Endothelial cell of umbilical vein (primary cell): ENCODE measurements around the gene DCK.
"Not testable (repeated sequence)": the region's sequence is repeated elsewhere in the genome, so short reads cannot be mapped to it uniquely, and the experiment has no call there.

Experiments used
- MYC ChIP-seq: IDR thresholded peaks from one replicate; pipeline ENCODE4 v1.6.1; 2011; ENCODE audit warnings: mild to moderate bottlenecking, low read depth, low read length
- POLR2A ChIP-seq: IDR thresholded peaks from 2 replicates; pipeline ENCODE4 v1.6.1; 2012; ENCODE audit warnings: low read depth, mild to moderate bottlenecking, control low read depth, low read length
- POLR2AphosphoS5 ChIP-seq: IDR thresholded peaks from 2 replicates; pipeline ENCODE4 v1.6.1; 2012; ENCODE audit warnings: low read depth, mild to moderate bottlenecking, control low read depth, low read length, moderate library complexity; ENCODE audit not compliant: insufficient read depth
- TF ChIP-seq, protein P1 (sequence below), 2 donors: IDR thresholded peaks; 1 replicate in 1 of 2; 2 replicates in 1 of 2; pipeline ENCODE4 v1.5.1; 2011; ENCODE audit warnings: low read length in 2 of 2, mild to moderate bottlenecking in 2 of 2, moderate library complexity in 2 of 2, control low read depth in 1 of 2, inconsistent platforms in 1 of 2, low read depth in 1 of 2; ENCODE audit not compliant: insufficient read depth in 1 of 2; ENCODE audit errors: extremely low read depth in 1 of 2
- TF ChIP-seq, protein P2 (sequence below): IDR thresholded peaks from 2 replicates; pipeline ENCODE4 v1.6.1; 2011; ENCODE audit not compliant: insufficient read depth, insufficient read length

DNA sequence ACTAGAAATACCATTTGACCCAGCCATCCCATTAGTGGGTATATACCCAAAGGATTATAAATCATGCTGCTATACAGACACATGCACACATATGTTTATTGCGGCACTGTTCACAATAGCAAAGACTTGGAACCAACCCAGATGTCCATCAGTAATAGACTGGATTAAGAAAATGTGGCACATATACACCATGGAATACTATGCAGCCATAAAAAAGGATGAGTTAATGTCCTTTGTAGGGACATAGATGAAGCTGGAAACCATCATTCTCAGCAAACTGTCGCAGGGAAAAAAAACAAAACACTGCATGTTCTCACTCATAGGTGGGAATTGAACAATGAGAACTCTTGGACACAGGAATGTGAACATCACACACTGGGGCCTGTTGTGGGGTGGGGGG is 23.9 kb downstream of the DCK start:
- TF ChIP-seq, protein P1, sequence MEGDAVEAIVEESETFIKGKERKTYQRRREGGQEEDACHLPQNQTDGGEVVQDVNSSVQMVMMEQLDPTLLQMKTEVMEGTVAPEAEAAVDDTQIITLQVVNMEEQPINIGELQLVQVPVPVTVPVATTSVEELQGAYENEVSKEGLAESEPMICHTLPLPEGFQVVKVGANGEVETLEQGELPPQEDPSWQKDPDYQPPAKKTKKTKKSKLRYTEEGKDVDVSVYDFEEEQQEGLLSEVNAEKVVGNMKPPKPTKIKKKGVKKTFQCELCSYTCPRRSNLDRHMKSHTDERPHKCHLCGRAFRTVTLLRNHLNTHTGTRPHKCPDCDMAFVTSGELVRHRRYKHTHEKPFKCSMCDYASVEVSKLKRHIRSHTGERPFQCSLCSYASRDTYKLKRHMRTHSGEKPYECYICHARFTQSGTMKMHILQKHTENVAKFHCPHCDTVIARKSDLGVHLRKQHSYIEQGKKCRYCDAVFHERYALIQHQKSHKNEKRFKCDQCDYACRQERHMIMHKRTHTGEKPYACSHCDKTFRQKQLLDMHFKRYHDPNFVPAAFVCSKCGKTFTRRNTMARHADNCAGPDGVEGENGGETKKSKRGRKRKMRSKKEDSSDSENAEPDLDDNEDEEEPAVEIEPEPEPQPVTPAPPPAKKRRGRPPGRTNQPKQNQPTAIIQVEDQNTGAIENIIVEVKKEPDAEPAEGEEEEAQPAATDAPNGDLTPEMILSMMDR (IDR thresholded peaks at IDR 0.05; ENCODE audit: extremely low read depth in 1 of 2, insufficient read depth in 1 of 2, low read depth in 1 of 2, low read length in 2 of 2): not testable (repeated sequence)
- not testable (repeated sequence) for TF ChIP-seq MYC, POLR2A, POLR2AphosphoS5
- TF ChIP-seq, protein P2, sequence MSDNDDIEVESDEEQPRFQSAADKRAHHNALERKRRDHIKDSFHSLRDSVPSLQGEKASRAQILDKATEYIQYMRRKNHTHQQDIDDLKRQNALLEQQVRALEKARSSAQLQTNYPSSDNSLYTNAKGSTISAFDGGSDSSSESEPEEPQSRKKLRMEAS: not testable (repeated sequence)
